SK-N-SH (cell line): ENCODE results near the gene MND1. TPM values are rescaled to one million over a fixed set of nuclear protein-coding genes. Genes with fewer than 3 reads are reported as not detected.

Experiments used
- CTCF ChIA-PET: fragments of 300-600, 350-600 bp; formaldehyde crosslinking; extraction: SDS; loops from one replicate; lab custom pipeline; 2021; lab: Yijun Ruan, JAX
- POLR2A ChIA-PET: fragments of 350-600 bp; sonication (Branson Sonifier 250); formaldehyde crosslinking; extraction: SDS; loops from one replicate; lab custom pipeline; 2020; ENCODE audit warnings: antibody characterized with exemption, inconsistent platforms; lab: Yijun Ruan, JAX
- DNase-seq: peaks from one replicate; pipeline ENCODE4 v3.0.0; 2012
- H2AFZ ChIP-seq: fragments of 200-600 bp; sonication (generic); 2 replicates; pipeline ENCODE4 v1.8.1; 2016; ENCODE audit warnings: antibody characterized with exemption, mild to moderate bottlenecking, low read depth
- H3F3A ChIP-seq: fragments of 200-600 bp; sonication (generic); replicated peaks from 2 replicates; pipeline ENCODE3; 2016; ENCODE audit warnings: antibody characterized with exemption, mild to moderate bottlenecking; ENCODE audit not compliant: insufficient read depth
- H3K27ac ChIP-seq, 2 experiments: fragments of 200-500 bp in 1 of 2; fragments of 200-600 bp in 1 of 2; sonication (Bioruptor generic) in 1 of 2; sonication (generic), shearing (Covaris generic) in 1 of 2; 2 replicates each; pipeline versions ENCODE4 v1.5.1 to v1.6.1; 2014 to 2016; ENCODE audit warnings: low read depth in 2 of 2, inconsistent platforms in 1 of 2, low read length in 1 of 2, mild to moderate bottlenecking in 1 of 2, mixed read lengths in 1 of 2
- H3K27me3 ChIP-seq: fragments of 200-600 bp; sonication (generic), shearing (Covaris generic); 2 replicates; pipeline ENCODE4 v1.6.1; 2016; ENCODE audit warnings: mixed run types; ENCODE audit not compliant: insufficient read depth
- H3K36me3 ChIP-seq, 2 experiments: fragments of 200-500 bp in 1 of 2; fragments of 200-600 bp in 1 of 2; sonication (Bioruptor generic) in 1 of 2; sonication (generic) in 1 of 2; replicated peaks in 1 of 2; 2 replicates each; pipeline versions ENCODE3 to v1.5.1; 2014 to 2016; ENCODE audit warnings: low read length in 1 of 2, mild to moderate bottlenecking in 1 of 2; ENCODE audit not compliant: insufficient read depth in 2 of 2, control insufficient read depth in 1 of 2
- H3K4me1 ChIP-seq, 2 experiments: fragments of 200-500 bp in 1 of 2; fragments of 200-600 bp in 1 of 2; sonication (Bioruptor generic) in 1 of 2; sonication (generic), shearing (Covaris generic) in 1 of 2; 2 replicates each; pipeline versions ENCODE4 v1.5.1 to v1.6.1; 2014 to 2016; ENCODE audit warnings: low read depth in 1 of 2, low read length in 1 of 2, mixed run types in 1 of 2; ENCODE audit not compliant: insufficient read depth in 2 of 2, control insufficient read depth in 1 of 2
- H3K4me2 ChIP-seq: fragments of 200-600 bp; sonication (generic), shearing (Covaris generic); 2 replicates; pipeline ENCODE4 v1.6.1; 2017; ENCODE audit warnings: mixed run types
- H3K4me3 ChIP-seq, 2 experiments: fragments of 200-500 bp in 1 of 2; fragments of 200-600 bp in 1 of 2; sonication (Bioruptor generic) in 1 of 2; sonication (generic), shearing (Covaris generic) in 1 of 2; 2 replicates each; pipeline versions ENCODE4 v1.5.1 to v1.8.1; 2014 to 2016; ENCODE audit warnings: low read depth in 2 of 2, inconsistent platforms in 1 of 2, low read length in 1 of 2, mild to moderate bottlenecking in 1 of 2, mixed read lengths in 1 of 2, moderate library complexity in 1 of 2
- H3K79me2 ChIP-seq: fragments of 200-600 bp; sonication (generic); 2 replicates; pipeline ENCODE4 v1.8.1; 2017; ENCODE audit warnings: mild to moderate bottlenecking; ENCODE audit not compliant: insufficient read depth
- H3K9ac ChIP-seq: fragments of 200-600 bp; sonication (generic); 2 replicates; pipeline ENCODE4 v1.6.1; 2017; ENCODE audit warnings: mixed run types
- H3K9me2 ChIP-seq: fragments of 200-600 bp; sonication (generic); 2 replicates; pipeline ENCODE4 v1.6.1; 2017; ENCODE audit warnings: mixed run types
- H3K9me3 ChIP-seq: fragments of 200-600 bp; sonication (generic); 2 replicates; pipeline ENCODE4 v1.6.1; 2017; ENCODE audit warnings: mixed run types, mild to moderate bottlenecking, moderate library complexity
- H4K20me1 ChIP-seq: fragments of 200-600 bp; sonication (generic); 2 replicates; pipeline ENCODE4 v1.6.1; 2017; ENCODE audit warnings: mild to moderate bottlenecking, mixed run types; ENCODE audit not compliant: insufficient read depth
- CHD2 ChIP-seq: fragments of 150-350 bp; IDR thresholded peaks from 2 replicates; pipeline ENCODE4 v1.6.1; 2018; ENCODE audit warnings: low read length; ENCODE audit not compliant: partially characterized antibody
- EZH2phosphoT487 ChIP-seq: fragments of 200-600 bp; sonication (generic); IDR thresholded peaks from 2 replicates; pipeline ENCODE4 v1.6.1; 2017; ENCODE audit warnings: low read depth, mixed run types, mild to moderate bottlenecking, antibody characterized with exemption, moderate library complexity, borderline replicate concordance
- GABPA ChIP-seq: IDR thresholded peaks from 2 replicates; pipeline ENCODE4 v1.4.0; 2012; ENCODE audit warnings: low read depth, mild to moderate bottlenecking
- RCOR1 ChIP-seq: fragments of 150-350 bp; IDR thresholded peaks from 2 replicates; pipeline ENCODE4 v1.6.1; 2017; ENCODE audit warnings: antibody characterized with exemption, low read length
- RFX5 ChIP-seq: IDR thresholded peaks from 2 replicates; pipeline ENCODE4 v1.6.1; 2012; ENCODE audit warnings: mild to moderate bottlenecking, improper control_type of control experiment, low read length
- SIN3A ChIP-seq: IDR thresholded peaks from 2 replicates; pipeline ENCODE4 v1.6.1; 2012; ENCODE audit warnings: low read depth, mild to moderate bottlenecking, low read length, moderate library complexity, borderline replicate concordance
- WGBS: methylation state at CpG from one replicate; pipeline ENCODE4 v1.1.6; 2017; ENCODE audit warnings: low lambda C conversion rate; 5-methylcytosine and 5-hydroxymethylcytosine counted together
- polyA plus RNA-seq, 3 experiments: library from polyadenylated mRNA; depleted of rRNA; stranded (reverse); fragments of >200 nt; gene quantifications; 2 replicates each; pipeline ENCODE4 v1.2.3, GENCODE V29; 2012
- TF ChIP-seq, protein P1 (sequence below): fragments of 200-600 bp; sonication (generic); IDR thresholded peaks from 2 replicates; pipeline ENCODE4 v1.6.1; 2017; ENCODE audit warnings: antibody characterized with exemption, mild to moderate bottlenecking, moderate library complexity
- TF ChIP-seq, protein P2 (sequence below): fragments of 150-350 bp; IDR thresholded peaks from 2 replicates; pipeline ENCODE4 v1.6.1; 2017; ENCODE audit warnings: antibody characterized with exemption, low read length, low read depth, borderline replicate concordance
- TF ChIP-seq, protein P3 (sequence below): IDR thresholded peaks from 2 replicates; pipeline ENCODE4 v1.4.0; 2012; ENCODE audit warnings: low read depth, borderline replicate concordance
- TF ChIP-seq, protein P4 (sequence below): fragments of 150-350 bp; IDR thresholded peaks from 2 replicates; pipeline ENCODE4 v1.6.1; 2016; ENCODE audit warnings: mild to moderate bottlenecking, low read depth, low read length

Gene MND1
- polyA plus RNA-seq, 1 of the 3 experiments (the other 2 are of a cell fraction) = 2.4 TPM

DNA sequence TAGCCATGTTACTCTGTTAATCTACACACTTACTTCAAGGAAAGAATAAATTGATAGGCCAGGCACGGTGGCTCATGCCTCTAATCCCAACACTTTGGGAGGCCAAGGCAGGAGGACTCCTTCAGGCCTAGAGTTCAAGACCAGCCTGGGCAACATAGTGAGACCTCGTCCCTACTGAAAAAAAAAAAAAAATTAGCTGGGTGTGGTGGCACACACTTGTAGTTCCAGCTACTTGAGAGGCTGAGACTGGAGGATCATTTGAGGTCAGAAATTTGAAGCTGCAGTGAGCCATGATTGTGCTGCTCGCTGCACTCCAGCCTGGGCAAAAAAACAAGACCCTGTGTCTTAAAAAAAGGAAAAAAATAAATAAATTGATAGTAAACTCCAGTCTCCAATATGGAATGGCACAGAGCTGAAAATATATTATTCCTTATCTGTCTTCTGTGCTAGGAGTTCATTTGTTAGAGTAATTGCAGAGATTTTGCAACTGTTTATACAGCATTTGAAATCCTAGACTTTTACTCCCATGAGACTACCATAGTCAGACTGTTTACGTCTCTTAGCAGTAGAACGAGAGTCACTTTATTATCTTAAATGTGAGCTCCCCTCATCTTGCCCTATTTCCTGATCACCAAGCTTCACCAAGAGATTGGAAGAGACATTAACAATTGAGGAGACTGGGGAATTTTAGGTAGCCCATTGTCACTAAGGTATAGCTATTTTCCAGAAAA, 102.9 kb downstream of the MND1 start:
- Histone ChIP-seq H3F3A (peaks cover 5% of the 10 kb centered on the region), H3K36me3 (no peaks in the 10 kb centered on the region), H3K9me2 (no peaks in the 10 kb centered on the region), H3K9me3 (no peaks in the 10 kb centered on the region), H2AFZ (no peak overlapping the region), H3K79me2 (no peaks in the 10 kb centered on the region), H3K4me1 (peaks cover 3% of the 10 kb centered on the region in 2 experiments; a peak in 2 of 4 replicates), H3K27me3 (no peaks in the 10 kb centered on the region), H4K20me1 (no peaks in the 10 kb centered on the region), H3K4me2 (no peak overlapping the region), H3K27ac (no peak overlapping the region), H3K9ac (no peak overlapping the region), H3K4me3 (no peak overlapping the region)
- POLR2A ChIA-PET = no interaction called here
- no peak for DNase-seq
- WGBS = 90% methylated on average over 5 of the region's 5 CpGs
- CTCF ChIA-PET = interaction anchor here (1.1 to 1.6 kb wide), 2 partner anchors 15 to 21 kb away, joined by 3 to 4 read pairs; no protein-coding TSS in a partner anchor
- TF ChIP-seq, protein P1, sequence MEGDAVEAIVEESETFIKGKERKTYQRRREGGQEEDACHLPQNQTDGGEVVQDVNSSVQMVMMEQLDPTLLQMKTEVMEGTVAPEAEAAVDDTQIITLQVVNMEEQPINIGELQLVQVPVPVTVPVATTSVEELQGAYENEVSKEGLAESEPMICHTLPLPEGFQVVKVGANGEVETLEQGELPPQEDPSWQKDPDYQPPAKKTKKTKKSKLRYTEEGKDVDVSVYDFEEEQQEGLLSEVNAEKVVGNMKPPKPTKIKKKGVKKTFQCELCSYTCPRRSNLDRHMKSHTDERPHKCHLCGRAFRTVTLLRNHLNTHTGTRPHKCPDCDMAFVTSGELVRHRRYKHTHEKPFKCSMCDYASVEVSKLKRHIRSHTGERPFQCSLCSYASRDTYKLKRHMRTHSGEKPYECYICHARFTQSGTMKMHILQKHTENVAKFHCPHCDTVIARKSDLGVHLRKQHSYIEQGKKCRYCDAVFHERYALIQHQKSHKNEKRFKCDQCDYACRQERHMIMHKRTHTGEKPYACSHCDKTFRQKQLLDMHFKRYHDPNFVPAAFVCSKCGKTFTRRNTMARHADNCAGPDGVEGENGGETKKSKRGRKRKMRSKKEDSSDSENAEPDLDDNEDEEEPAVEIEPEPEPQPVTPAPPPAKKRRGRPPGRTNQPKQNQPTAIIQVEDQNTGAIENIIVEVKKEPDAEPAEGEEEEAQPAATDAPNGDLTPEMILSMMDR = no peak
- TF ChIP-seq GABPA = no peak
- TF ChIP-seq, protein P2, sequence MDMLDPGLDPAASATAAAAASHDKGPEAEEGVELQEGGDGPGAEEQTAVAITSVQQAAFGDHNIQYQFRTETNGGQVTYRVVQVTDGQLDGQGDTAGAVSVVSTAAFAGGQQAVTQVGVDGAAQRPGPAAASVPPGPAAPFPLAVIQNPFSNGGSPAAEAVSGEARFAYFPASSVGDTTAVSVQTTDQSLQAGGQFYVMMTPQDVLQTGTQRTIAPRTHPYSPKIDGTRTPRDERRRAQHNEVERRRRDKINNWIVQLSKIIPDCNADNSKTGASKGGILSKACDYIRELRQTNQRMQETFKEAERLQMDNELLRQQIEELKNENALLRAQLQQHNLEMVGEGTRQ = no peak
- TF ChIP-seq, protein P3, sequence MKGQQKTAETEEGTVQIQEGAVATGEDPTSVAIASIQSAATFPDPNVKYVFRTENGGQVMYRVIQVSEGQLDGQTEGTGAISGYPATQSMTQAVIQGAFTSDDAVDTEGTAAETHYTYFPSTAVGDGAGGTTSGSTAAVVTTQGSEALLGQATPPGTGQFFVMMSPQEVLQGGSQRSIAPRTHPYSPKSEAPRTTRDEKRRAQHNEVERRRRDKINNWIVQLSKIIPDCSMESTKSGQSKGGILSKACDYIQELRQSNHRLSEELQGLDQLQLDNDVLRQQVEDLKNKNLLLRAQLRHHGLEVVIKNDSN = no peak
- no peak for TF ChIP-seq RCOR1
- no peak for TF ChIP-seq CHD2
- TF ChIP-seq RFX5 = no peak
- TF ChIP-seq SIN3A = no peak
- TF ChIP-seq, protein P4, sequence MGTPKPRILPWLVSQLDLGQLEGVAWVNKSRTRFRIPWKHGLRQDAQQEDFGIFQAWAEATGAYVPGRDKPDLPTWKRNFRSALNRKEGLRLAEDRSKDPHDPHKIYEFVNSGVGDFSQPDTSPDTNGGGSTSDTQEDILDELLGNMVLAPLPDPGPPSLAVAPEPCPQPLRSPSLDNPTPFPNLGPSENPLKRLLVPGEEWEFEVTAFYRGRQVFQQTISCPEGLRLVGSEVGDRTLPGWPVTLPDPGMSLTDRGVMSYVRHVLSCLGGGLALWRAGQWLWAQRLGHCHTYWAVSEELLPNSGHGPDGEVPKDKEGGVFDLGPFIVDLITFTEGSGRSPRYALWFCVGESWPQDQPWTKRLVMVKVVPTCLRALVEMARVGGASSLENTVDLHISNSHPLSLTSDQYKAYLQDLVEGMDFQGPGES = no peak
- TF ChIP-seq EZH2phosphoT487 = no peak
